ENCODE data around the gene SLC39A9.

DNA sequence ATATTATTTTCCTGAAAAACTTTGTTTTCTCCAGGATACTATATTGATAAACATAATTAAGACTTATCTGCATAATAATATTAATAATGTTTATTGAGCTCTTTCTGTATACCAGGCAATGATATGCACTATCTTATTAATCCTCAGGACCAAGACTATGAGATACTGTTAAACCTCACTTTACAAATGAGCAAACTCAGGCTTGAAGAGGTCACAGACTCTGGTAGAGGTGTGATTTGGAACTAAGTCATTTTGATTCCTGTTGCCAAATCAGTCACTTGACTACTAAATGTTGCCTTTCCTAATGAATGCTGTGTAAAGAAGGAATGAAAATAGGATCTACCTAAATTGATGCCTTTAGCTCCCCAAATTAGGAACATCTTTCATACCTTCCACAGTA lies 7.3 kb downstream of the SLC39A9 start:
- TF ChIP-seq GATA2 (IDR thresholded peaks at IDR 0.05; ENCODE audit: low read depth, low read length), result no peak
- no peak for TF ChIP-seq GATA3 (IDR thresholded peaks at IDR 0.05; ENCODE audit: low read depth, low read length)
